HS-5 (cell line): ENCODE data around the gene PRKCA.
A peak's percentile ranks its signal among the peaks of the same experiment; 100 is the strongest.

Experiments used
- DNase-seq: peaks from one replicate; pipeline ENCODE4 v3.0.0-alpha.2; 2012; ENCODE audit warnings: low read depth

PRKCA gene

GRCh38 chr17:66746736-66747135 lies 444.3 kb downstream of the PRKCA start:
- DNase-seq: no peak

- DNase-seq: peak; percentile 68
These were observed 445.3 kb downstream of the PRKCA start for GRCh38 chr17:66747578-66748275.

- no peak for DNase-seq
These were observed 446.2 kb downstream of the PRKCA start for GRCh38 chr17:66748578-66748977.

- DNase-seq: no peak
These were observed 446.9 kb downstream of the PRKCA start for GRCh38 chr17:66749217-66749832.

- DNase-seq: no peak
These were observed 447.7 kb downstream of the PRKCA start for GRCh38 chr17:66750116-66750515.

- no peak for DNase-seq
These were observed 448.5 kb downstream of the PRKCA start for GRCh38 chr17:66750781-66751543.

GRCh38 chr17:66751771-66752170 lies 449.4 kb downstream of the PRKCA start:
- DNase-seq: no peak

GRCh38 chr17:66752411-66752810 lies 450.0 kb downstream of the PRKCA start:
- no peak for DNase-seq

- DNase-seq: no peak
These were observed 450.9 kb downstream of the PRKCA start for GRCh38 chr17:66753126-66753920.

- no peak for DNase-seq
These were observed 452.9 kb downstream of the PRKCA start for GRCh38 chr17:66755101-66755943.

GRCh38 chr17:66755944-66756290 lies 453.5 kb downstream of the PRKCA start:
- no peak for DNase-seq

- DNase-seq: no peak
These were observed 457.9 kb downstream of the PRKCA start for GRCh38 chr17:66760324-66760723.

- DNase-seq: no peak
These were observed 459.9 kb downstream of the PRKCA start for GRCh38 chr17:66762276-66762675.

GRCh38 chr17:66763056-66763455 lies 460.6 kb downstream of the PRKCA start:
- DNase-seq: no peak

GRCh38 chr17:66764506-66764905 lies 462.1 kb downstream of the PRKCA start:
- DNase-seq: no peak

- no peak for DNase-seq
These were observed 464.9 kb downstream of the PRKCA start for GRCh38 chr17:66767154-66767933.

GRCh38 chr17:66769911-66770310 lies 467.5 kb downstream of the PRKCA start:
- no peak for DNase-seq

GRCh38 chr17:66772148-66772812 lies 469.9 kb downstream of the PRKCA start:
- DNase-seq: no peak

- DNase-seq: no peak
These were observed 472.9 kb downstream of the PRKCA start for GRCh38 chr17:66775271-66775670.

- no peak for DNase-seq
These were observed 473.5 kb downstream of the PRKCA start for GRCh38 chr17:66775881-66776400.
